ENCODE measurements around the gene R3HDM4. TPM values are rescaled to one million over a fixed set of nuclear protein-coding genes. Genes with fewer than 3 reads are reported as not detected.

The R3HDM4 gene
- total and polyA plus RNA-seq, 9 of the 15 experiments (the other 6 are each of a cell fraction or from before 2014, with no cell fraction given) = 3.2 to 154 (median 59.0) TPM

DNA sequence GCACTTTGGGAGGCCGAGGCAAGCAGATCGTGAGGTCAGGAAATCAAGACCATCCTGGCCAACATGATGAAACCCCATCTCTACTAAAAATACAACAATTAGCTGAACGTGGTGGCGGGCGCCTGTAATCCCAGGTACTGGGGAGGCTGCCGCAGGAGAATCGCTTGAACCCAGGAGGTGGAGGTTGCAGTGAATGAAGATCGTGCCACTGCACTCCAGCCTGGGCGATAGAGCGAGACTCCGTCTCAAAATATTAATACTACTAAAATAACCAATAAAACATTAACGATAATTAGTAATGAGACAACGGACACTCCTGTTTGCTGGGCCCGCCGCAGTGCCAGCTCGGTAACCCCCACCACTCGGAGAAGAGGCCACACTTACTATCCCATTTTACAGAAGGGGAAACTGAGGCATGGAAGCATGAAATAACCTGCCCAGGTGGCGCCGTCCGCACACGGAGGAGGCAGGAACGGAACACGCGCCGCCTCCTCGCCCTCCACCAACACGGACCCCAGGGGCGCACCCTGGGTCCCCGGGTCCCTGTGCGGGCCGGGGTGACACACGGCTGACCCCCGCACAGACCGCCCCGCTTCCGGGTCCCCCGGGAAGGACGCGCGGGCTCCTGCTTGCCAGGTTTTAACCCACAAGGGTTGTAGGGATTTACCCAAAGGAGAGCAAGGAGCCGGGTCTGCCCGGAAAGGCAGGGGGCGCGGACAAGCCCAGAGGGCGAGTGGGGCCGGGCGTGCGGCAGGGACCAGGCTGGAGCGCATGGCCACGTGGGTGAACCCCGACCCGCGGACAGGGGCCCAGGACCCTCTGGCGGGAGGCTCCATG, 1.6 kb downstream of the R3HDM4 start (continued):
- TF ChIP-seq, protein P1, sequence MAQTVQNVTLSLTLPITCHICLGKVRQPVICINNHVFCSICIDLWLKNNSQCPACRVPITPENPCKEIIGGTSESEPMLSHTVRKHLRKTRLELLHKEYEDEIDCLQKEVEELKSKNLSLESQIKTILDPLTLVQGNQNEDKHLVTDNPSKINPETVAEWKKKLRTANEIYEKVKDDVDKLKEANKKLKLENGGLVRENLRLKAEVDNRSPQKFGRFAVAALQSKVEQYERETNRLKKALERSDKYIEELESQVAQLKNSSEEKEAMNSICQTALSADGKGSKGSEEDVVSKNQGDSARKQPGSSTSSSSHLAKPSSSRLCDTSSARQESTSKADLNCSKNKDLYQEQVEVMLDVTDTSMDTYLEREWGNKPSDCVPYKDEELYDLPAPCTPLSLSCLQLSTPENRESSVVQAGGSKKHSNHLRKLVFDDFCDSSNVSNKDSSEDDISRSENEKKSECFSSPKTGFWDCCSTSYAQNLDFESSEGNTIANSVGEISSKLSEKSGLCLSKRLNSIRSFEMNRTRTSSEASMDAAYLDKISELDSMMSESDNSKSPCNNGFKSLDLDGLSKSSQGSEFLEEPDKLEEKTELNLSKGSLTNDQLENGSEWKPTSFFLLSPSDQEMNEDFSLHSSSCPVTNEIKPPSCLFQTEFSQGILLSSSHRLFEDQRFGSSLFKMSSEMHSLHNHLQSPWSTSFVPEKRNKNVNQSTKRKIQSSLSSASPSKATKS (CRISPR knock-in tag; IDR thresholded peaks at IDR 0.05) = no peak
- TF ChIP-seq, protein P2, sequence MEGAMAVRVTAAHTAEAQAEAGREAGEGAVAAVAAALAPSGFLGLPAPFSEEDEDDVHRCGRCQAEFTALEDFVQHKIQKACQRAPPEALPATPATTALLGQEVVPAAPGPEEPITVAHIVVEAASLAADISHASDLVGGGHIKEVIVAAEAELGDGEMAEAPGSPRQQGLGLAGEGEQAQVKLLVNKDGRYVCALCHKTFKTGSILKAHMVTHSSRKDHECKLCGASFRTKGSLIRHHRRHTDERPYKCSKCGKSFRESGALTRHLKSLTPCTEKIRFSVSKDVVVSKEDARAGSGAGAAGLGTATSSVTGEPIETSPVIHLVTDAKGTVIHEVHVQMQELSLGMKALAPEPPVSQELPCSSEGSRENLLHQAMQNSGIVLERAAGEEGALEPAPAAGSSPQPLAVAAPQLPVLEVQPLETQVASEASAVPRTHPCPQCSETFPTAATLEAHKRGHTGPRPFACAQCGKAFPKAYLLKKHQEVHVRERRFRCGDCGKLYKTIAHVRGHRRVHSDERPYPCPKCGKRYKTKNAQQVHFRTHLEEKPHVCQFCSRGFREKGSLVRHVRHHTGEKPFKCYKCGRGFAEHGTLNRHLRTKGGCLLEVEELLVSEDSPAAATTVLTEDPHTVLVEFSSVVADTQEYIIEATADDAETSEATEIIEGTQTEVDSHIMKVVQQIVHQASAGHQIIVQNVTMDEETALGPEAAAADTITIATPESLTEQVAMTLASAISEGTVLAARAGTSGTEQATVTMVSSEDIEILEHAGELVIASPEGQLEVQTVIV (CRISPR knock-in tag; IDR thresholded peaks at IDR 0.05; ENCODE audit: borderline replicate concordance) = no peak
- TF ChIP-seq RAD21 (CRISPR knock-in tag; conservative IDR thresholded peaks at IDR 0.05 in 1 of 2, IDR thresholded peaks at IDR 0.05 in 1 of 2) (no peak), BHLHE40 (IDR thresholded peaks at IDR 0.05; ENCODE audit: low read length) (no peak), ZNF253 (CRISPR knock-in tag; conservative IDR thresholded peaks at IDR 0.05) (no peak), FOXJ2 (tag; IDR thresholded peaks at IDR 0.05) (no peak), EZH2 (IDR thresholded peaks at IDR 0.05; ENCODE audit: borderline replicate concordance, low read depth, low read length) (no peak), GATA2 (CRISPR knock-in tag; IDR thresholded peaks at IDR 0.05) (no peak), SRSF1 (IDR thresholded peaks at IDR 0.05; ENCODE audit: low read depth, low read length) (no peak), ZFP1 (CRISPR knock-in tag; IDR thresholded peaks at IDR 0.05) (no peak), TARDBP (IDR thresholded peaks at IDR 0.05) (no peak), ZC3H11A (IDR thresholded peaks at IDR 0.05; ENCODE audit: low read depth, low read length) (no peak)
- TF ChIP-seq, protein P3, sequence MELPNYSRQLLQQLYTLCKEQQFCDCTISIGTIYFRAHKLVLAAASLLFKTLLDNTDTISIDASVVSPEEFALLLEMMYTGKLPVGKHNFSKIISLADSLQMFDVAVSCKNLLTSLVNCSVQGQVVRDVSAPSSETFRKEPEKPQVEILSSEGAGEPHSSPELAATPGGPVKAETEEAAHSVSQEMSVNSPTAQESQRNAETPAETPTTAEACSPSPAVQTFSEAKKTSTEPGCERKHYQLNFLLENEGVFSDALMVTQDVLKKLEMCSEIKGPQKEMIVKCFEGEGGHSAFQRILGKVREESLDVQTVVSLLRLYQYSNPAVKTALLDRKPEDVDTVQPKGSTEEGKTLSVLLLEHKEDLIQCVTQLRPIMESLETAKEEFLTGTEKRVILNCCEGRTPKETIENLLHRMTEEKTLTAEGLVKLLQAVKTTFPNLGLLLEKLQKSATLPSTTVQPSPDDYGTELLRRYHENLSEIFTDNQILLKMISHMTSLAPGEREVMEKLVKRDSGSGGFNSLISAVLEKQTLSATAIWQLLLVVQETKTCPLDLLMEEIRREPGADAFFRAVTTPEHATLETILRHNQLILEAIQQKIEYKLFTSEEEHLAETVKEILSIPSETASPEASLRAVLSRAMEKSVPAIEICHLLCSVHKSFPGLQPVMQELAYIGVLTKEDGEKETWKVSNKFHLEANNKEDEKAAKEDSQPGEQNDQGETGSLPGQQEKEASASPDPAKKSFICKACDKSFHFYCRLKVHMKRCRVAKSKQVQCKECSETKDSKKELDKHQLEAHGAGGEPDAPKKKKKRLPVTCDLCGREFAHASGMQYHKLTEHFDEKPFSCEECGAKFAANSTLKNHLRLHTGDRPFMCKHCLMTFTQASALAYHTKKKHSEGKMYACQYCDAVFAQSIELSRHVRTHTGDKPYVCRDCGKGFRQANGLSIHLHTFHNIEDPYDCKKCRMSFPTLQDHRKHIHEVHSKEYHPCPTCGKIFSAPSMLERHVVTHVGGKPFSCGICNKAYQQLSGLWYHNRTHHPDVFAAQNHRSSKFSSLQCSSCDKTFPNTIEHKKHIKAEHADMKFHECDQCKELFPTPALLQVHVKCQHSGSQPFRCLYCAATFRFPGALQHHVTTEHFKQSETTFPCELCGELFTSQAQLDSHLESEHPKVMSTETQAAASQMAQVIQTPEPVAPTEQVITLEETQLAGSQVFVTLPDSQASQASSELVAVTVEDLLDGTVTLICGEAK (IDR thresholded peaks at IDR 0.05) = no peak
- TF ChIP-seq, protein P3 (CRISPR knock-in tag; IDR thresholded peaks at IDR 0.05) = no peak

All from K562 (cell line).